ENCODE measurements around the gene USHBP1.

DNA sequence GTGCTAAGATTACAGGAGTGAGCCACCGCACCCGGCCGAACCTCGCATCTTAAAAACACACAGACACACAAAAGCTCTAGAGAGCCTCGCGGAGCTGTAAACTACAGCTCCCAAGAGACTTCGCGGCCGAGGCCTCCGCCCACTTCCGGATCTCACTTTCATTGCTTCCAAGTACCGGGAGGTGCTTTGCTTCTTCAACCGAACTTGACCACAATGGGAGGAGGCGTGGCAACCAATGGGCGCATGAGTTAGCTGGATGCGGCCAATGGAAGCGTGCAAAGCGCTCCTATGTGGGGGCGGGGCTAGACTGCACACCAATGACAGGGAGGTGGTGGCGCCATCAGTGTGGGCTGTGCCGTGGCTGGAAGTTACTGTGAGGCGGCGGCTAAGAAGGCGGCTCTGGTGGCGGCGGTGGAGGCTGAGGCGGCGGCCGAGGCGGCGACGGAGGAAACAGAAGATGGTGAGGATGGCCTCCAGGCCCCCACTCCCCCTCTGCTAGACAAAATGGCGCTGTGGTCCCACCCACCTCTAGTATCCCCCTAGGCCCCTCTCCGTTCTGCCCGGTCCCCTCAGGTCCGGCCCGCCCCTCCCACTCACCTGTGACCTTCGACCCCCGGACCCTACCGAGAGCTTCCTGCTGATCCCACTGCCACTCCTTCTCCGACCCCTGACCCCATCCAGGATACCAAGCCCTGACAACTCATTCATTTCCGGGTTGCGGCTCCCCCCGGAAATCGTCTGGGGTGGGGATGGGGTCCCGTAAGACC lies 44.8 kb upstream of the USHBP1 start, which contains the start of gene DDA1:
- TF ChIP-seq, protein P1, sequence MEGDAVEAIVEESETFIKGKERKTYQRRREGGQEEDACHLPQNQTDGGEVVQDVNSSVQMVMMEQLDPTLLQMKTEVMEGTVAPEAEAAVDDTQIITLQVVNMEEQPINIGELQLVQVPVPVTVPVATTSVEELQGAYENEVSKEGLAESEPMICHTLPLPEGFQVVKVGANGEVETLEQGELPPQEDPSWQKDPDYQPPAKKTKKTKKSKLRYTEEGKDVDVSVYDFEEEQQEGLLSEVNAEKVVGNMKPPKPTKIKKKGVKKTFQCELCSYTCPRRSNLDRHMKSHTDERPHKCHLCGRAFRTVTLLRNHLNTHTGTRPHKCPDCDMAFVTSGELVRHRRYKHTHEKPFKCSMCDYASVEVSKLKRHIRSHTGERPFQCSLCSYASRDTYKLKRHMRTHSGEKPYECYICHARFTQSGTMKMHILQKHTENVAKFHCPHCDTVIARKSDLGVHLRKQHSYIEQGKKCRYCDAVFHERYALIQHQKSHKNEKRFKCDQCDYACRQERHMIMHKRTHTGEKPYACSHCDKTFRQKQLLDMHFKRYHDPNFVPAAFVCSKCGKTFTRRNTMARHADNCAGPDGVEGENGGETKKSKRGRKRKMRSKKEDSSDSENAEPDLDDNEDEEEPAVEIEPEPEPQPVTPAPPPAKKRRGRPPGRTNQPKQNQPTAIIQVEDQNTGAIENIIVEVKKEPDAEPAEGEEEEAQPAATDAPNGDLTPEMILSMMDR (IDR thresholded peaks at IDR 0.05), result no peak
- TF ChIP-seq POLR2A (IDR thresholded peaks at IDR 0.05), result no peak

Data from testis (tissue), 2 donors.